ENCODE results near the gene KSR2. TPM values are rescaled to one million over a fixed set of nuclear protein-coding genes. Genes with fewer than 3 reads are reported as not detected.

Gene KSR2
- total RNA-seq, 1 experiment from 2014 or later, result 1.3 TPM

GRCh38 chr12:117583677-117584225, 385.0 kb downstream of the KSR2 start:
- H3K23ac ChIP-seq (ENCODE audit: insufficient read length, low read depth, low read length), result no peak overlapping the region
- no peak overlapping the region for H2AFZ ChIP-seq (ENCODE audit: low read length)
- H3K27me3 ChIP-seq (ENCODE audit: insufficient read depth, low read length), result no peaks in the 10 kb centered on the region
- H3K27ac ChIP-seq (ENCODE audit: insufficient read length, low read depth, low read length), result no peak overlapping the region
- no peaks in the 10 kb centered on the region for H3K79me1 ChIP-seq (ENCODE audit: insufficient read depth, low read depth, low read length, poor library complexity, severe bottlenecking)
- H2BK15ac ChIP-seq (ENCODE audit: low read depth, low read length), result no peak overlapping the region
- H3K18ac ChIP-seq (ENCODE audit: insufficient read length, low read depth, low read length), result no peak overlapping the region
- peak overlapping the region in 2 of 3 experiments; percentile 7 to 67; a peak in 4 of 7 replicates for H3K27ac Mint-ChIP-seq
- H4K20me1 ChIP-seq (ENCODE audit: control insufficient read depth, insufficient read depth, insufficient read length), result no peaks in the 10 kb centered on the region
- no peak overlapping the region for H3K56ac ChIP-seq (ENCODE audit: insufficient read length, low read depth, low read length)
- no peak overlapping the region for H2BK5ac ChIP-seq (ENCODE audit: insufficient read length, low read length)
- H3K23me2 ChIP-seq (ENCODE audit: insufficient read length, low read depth, low read length, poor library complexity, severe bottlenecking), result no peaks in the 10 kb centered on the region
- no peak overlapping the region for H2BK20ac ChIP-seq (ENCODE audit: low read depth, low read length, poor library complexity, severe bottlenecking)
- no peak overlapping the region for H2BK12ac ChIP-seq (ENCODE audit: insufficient read length, low read depth, low read length)
- peak overlapping the region; percentile 18 to 31; a peak in 3 of 5 replicates for H3K4me3 Mint-ChIP-seq
- H3K79me2 ChIP-seq (ENCODE audit: insufficient read depth, low read length), result no peaks in the 10 kb centered on the region
- H3K4ac ChIP-seq (ENCODE audit: low read depth, low read length), result no peak overlapping the region
- H4K91ac ChIP-seq (ENCODE audit: insufficient read length, low read depth, low read length), result no peak overlapping the region
- no peak for TF ChIP-seq CTCF (conservative IDR thresholded peaks at IDR 0.05)
- no peak overlapping the region for H3T11ph ChIP-seq (ENCODE audit: low read length)
- H3K4me2 ChIP-seq (ENCODE audit: insufficient read depth, insufficient read length, low read length), result no peak overlapping the region
- no CpG with 5 or more reads among the region's 12 CpGs for WGBS (ENCODE audit: extremely low coverage, insufficient read length, low lambda C conversion rate)
- H4K8ac ChIP-seq (replicated peaks; ENCODE audit: insufficient read length, low read depth, low read length), result no peak overlapping the region
- H3K9me3 Mint-ChIP-seq, result no peaks in the 10 kb centered on the region
- peak; percentile 54 for DNase-seq
- peaks cover 45 to 52% of the 10 kb centered on the region in 2 experiments for H3K4me1 Mint-ChIP-seq
- H3K14ac ChIP-seq (ENCODE audit: insufficient read depth, low read length), result no peak overlapping the region
- H4K5ac ChIP-seq (ENCODE audit: insufficient read length, low read depth, low read length), result no peak overlapping the region
- H2AK5ac ChIP-seq (ENCODE audit: insufficient read length, low read length), result no peak overlapping the region
- H3K9me3 ChIP-seq (ENCODE audit: control insufficient read depth, low read depth, low read length), result no peaks in the 10 kb centered on the region
- peaks cover 9% of the 10 kb centered on the region; the same call in 1 of the 2 replicates for H3K4me1 ChIP-seq (ENCODE audit: insufficient read depth, low read length)
- H2BK120ac ChIP-seq (ENCODE audit: low read depth, low read length, poor library complexity, severe bottlenecking), result no peak overlapping the region
- no peaks in the 10 kb centered on the region; the same call in 1 of the 2 replicates for H3K27me3 Mint-ChIP-seq (ENCODE audit: low read depth)
- H3K36me3 Mint-ChIP-seq (ENCODE audit: insufficient read depth in 1 of 3, low read depth in 3 of 3), result peaks cover 0 to 2% (median 0%) of the 10 kb centered on the region in 3 experiments; a peak in 1 of 7 replicates
- H3K9ac ChIP-seq (ENCODE audit: extremely low read depth, insufficient read length, low read length), result no peak overlapping the region

Measured in H9 (cell line).